HG03342 (cell line): Measurements from ENCODE around the gene IPO9.
A peak's percentile ranks its signal among the peaks of the same experiment; 100 is the strongest.

Experiments
- ATAC-seq: cut with Tn5 transposase; IDR thresholded peaks from one replicate; pipeline ENCODE4 v1.9.1; 2021; ENCODE audit warnings: mild to moderate bottlenecking, moderate library complexity; ENCODE audit not compliant: unreplicated experiment

IPO9 gene

DNA sequence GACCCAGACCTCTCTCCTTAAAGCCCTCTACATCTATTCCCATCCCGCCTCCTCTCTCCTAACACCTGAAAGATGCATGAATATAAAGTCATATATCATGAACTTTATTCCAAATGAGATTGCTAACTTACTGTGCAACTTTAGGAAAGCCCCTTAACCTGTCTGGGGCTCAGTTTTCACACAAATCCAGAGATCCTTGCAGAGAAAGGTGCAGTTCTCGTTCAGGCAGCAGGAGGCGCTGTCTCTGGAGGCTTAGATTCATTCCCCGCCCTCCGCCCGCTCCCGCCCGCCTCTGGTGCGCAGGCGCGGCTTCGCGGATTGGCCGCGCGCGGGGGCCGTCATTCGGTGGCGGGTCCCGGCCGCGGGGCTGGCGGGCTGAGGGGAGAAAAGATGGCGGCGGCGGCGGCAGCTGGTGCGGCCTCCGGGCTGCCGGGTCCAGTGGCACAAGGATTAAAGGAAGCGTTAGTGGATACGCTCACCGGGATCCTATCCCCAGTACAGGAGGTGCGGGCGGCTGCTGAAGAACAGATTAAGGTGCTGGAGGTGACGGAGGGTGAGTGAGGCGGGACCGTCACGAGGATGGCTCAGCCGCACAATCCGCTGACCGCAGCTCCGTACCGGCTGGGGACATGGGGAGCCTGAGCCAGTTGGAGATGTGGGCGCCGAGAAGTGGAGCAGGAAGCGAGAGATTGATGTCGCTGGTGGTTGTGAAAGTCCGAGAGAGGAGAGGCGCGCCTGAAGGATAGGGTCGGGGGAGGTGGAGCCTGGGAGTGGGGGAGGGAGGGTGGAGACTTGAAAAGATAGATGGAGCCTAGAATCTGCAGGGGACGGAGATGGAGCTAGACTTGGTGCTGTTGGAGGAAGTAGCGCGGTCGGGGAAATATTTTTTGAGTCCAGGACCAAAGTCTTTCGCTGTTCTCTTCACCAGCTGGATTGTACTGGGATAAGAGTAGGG, at the start of gene IPO9:
Gene IPO9, plus strand, starts transcription at position 338 of the 955 bp plus-strand sequence. Its CDS starts 53 bp downstream, at position 391.
- peak; percentile 86 for ATAC-seq

DNA sequence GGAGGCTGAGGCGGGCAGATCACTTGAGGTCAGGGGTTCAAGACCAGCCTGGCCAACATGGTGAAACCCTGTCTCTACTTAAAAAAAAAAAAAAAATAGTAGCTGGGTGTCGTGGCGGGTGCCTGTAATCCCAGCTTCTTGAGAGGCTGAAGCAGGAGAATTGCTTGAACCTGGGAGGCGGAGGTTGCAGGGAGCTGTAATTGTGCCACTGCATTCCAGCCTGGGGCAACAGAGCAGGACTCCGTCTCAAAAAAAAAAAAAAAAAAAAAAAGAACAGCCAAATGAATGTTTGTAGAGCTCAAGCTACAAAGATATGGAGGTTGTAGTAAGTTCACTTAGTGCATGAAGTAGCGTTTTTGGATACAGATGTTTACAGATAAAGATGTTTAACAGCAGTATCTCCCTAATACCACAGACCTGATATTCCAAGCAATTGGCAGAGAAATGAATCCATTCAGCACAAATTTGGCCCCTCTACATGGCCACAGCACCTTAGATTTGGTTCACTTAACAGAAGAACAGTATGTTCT, 49.5 kb upstream of the IPO9 start:
- ATAC-seq, result no peak

DNA sequence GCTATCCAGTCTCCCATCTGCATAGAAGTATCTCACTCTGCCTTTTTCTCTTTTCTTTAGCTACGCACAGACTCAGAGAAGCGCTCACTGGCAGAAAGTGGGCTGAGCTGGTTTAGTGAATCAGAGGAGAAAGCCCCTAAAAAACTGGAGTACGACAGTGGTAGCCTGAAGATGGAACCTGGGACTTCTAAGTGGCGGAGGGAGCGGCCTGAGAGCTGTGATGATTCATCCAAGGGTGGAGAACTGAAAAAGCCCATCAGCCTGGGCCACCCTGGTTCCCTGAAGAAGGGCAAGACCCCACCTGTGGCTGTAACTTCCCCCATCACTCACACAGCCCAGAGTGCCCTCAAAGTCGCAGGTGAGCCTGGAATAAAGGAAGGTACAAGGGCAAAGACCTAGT, 48.0 kb upstream of the IPO9 start:
- no peak for ATAC-seq

DNA sequence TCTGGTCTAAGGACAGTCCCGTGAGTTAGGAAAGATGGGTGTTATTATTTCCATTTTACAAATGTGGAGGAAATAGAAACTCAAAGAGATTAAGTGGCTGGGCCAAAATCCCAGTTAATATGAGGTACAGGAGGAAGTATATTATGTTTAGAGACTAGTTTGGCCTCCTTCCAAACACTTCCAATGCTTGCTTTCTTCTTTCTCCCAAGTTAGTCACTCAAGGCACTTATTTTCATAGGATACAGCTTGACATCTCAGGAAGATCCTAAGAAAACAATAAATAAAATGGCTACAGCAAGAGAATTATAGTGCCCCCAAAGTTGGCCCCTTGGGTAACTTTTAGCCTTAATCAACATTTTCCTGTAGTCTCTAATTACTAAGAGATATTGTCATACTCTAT, 47.5 kb upstream of the IPO9 start:
- ATAC-seq, result no peak

DNA sequence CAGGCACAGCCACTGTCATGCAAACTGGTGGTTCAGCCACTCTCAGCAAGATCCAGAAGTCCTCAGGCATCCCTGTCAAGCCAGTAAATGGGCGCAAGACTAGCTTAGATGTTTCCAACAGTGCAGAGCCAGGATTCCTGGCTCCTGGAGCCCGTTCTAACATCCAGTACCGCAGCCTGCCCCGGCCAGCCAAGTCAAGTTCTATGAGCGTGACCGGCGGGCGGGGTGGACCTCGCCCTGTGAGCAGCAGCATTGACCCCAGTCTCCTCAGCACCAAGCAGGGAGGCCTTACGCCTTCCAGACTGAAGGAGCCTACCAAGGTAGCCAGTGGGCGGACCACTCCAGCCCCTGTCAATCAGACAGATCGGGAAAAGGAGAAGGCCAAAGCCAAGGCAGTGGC, 46.6 kb upstream of the IPO9 start:
- no peak for ATAC-seq

DNA sequence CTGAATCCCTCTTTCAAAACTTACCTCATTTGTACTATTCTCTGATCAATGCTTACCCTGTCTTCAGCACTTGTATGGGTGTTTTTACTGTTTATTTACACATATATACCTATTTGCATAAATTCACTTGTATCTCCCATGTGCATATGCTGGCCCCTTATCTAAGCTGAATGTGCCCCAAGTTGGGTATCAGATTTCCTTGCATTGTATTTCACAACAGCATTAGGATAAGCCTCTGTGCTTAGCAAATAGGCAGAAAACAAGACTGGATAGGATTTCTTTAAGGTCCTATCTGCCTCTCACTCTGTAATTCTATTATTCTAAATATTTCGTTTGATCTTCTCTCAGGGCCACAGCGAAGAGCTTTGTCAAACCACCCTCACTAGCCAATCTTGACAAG, 45.9 kb upstream of the IPO9 start:
- no peak for ATAC-seq

DNA sequence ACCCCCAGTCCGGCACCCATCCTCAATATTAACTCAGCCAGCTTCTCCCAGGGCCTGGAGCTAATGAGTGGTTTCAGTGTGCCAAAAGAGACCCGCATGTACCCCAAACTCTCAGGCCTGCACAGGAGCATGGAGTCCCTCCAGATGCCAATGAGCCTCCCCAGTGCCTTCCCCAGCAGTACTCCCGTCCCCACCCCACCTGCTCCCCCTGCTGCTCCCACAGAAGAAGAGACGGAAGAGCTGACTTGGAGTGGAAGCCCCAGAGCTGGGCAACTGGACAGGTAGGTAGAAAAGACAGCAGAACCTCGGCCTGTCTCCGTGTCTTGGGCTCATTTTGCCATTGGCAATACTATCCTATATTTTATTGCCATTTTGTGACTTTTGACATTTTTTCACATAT, 45.4 kb upstream of the IPO9 start:
- ATAC-seq, result no peak

DNA sequence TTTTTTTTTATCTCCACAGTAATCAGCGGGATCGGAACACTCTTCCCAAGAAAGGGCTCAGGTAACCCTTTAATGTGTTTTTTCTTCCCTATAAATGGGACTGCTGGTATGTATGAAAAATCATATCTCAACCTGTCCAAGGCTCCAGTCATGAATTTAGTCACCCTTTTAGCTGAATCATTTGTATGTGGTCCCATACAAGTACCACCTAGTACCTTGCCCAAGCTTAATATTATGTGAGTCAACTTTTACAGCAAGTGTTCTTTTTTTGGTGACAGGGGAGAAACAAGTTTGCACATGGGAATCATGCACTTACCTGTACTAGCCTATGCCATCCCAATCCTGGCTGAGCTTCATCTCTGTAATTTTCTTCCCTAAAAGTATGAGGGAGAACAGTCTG, 43.7 kb upstream of the IPO9 start:
- ATAC-seq, result no peak

DNA sequence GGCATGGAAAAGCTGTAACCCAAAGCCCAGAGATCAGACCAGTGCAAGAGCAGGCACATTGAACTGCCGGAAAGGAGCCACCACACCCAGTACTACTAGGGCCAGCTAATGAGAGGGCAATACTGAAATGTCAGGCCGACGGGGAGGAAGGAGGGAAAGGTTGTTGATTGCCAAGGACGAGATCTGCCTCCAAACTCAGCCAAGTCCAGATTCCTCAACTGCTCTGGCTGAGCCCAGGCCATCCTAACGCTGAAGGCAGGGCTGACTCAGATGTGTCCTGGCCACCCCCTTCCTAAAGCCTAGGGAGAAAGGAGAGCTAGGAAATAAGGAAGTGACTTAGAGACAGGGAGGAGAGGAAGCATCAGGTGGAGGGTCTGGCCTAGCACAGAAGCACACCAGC, 42.1 kb upstream of the IPO9 start:
- no peak for ATAC-seq

DNA sequence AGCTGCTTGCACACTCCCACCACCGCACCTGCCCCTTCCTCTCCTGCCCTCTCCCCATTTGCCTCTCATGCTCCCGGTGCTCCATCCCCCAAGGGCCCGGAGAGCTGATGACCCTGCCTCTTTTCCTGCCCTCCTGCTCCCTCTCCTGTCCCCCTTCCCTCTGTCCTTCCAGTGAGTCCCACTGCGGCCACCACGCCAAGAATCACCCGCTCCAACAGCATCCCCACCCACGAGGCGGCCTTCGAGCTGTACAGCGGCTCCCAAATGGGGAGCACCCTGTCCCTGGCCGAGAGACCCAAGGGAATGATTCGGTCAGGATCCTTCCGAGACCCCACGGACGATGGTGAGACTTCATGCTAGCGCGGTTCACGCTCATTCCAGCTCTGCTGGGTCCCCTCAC, 40.7 kb upstream of the IPO9 start:
- ATAC-seq, result no peak

DNA sequence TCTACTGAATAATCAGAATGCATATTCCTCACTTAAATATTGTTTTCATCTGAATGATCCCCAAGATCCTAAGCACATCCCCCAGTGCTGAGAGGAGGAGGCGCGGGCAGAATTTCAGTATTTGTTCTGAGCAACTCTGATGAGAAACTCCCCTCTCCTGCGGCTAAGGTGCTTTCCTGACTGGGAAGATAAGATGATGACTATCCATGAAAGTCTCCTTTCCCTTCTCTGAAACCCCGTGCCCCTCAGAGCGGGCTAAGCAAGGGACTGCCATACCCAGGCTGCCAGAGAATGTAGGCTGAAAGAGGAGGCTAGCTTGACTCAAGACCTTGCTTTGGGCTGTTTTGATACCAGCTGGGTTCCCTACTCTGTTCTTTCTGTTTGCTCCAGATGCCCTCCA, 39.7 kb upstream of the IPO9 start:
- ATAC-seq, result no peak

DNA sequence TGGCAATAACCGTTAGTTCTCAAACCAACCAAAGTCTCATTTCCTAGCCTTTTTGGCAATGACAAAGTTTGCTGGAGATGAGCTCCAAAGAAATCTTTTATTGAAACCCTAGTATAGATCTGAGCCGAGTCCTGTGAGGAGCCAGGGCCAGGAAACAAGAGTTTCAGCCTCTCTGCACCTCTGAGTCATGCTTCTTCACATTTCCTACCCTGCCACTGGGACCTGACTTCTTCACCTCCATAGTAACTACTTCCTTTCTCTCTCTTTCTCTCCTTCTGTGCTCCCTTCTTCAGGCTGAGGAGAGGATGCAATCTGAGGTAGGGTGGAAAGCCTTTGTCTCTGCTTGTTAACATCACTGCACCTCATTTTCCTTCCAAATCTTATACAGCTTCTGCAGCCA, 38.7 kb upstream of the IPO9 start:
- ATAC-seq, result no peak

DNA sequence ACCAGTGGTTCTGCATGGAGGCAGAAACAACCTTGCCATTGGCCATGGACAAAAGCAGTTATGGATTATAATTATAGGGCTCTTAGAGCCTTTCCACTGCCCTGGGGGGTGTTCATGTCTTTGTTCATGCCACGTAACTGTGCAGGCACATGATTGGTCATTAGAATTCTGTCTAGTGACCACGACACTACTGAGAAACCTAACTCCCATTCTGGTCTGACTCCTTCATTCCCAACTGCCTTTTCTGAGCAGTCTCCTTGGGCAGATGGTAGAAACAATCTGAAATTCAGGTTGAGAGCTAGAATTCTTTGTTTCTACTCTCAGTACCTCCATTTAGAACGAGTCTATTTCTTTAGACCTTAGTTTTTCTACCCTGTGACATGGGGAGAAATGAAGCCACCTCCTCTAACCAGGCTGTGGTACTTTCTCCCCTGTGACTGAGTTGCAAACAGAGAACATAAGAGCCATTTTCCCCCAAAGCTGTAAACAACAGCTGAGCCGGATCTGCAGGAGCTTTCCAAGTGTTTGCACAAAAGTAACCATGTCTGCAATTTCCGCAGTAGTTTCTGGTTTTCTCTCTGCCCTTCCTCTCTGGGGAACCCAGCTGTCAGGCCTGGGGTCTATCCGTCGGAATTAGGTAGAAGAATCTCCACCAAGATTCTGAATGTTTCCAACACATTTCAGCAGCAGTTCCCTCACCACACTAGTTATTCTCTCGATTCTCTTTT, 37.7 kb upstream of the IPO9 start:
- ATAC-seq, result no peak

DNA sequence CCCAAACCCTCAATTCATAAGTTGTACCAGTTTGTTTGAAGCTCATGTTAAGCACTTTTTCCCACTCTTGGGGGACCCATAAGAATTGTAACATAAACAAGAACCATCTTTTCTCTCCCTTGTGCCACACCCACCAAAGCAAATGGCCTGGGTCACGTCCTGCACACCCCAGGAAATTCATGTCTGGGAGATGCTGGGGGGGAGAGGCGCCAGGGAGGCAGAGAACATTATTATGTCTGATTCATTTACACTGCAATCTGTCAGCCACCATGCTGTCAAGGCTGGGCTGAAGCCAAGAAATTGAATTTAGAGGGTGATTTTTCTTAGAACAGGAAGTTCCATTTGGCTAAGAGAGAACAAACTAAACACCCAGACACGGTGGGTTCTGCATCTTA, 37.2 kb upstream of the IPO9 start:
- no peak for ATAC-seq

DNA sequence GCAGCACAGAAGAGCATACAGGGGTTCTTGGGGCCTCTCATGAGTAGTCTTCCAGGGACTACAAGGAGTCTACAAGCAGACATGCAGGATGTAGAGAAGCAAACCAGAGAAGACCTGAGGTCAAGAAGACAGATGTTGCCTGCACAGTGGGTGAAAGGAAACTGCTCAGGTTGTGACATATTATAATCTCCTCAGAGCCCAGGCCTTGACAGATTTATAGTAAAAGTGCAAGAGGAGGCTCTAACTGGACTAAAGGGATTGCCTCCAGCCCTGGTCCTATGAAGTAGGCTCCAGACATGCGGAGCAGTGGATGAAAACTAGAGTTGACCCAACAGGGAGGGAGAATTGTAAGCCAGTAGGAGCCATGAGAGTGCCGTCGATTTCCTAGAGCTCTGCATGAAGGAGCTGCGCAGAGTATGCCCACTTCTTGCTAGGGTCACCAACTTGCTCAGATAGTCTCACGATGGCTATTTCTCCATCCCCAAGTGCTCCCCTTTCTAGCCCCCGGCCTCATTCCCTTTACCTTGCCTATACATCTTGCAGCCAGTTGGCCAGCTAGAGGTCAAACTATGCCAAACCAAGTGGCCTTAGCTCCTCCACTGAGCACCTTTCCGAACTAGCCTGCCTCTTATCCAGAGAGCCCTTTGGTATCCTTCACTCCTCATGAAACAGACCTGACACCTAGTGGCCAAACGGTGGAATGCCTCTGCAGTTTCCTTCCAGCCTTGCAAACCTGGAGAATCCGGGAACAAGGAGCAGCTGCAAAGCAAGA, 36.2 kb upstream of the IPO9 start:
- no peak for ATAC-seq

DNA sequence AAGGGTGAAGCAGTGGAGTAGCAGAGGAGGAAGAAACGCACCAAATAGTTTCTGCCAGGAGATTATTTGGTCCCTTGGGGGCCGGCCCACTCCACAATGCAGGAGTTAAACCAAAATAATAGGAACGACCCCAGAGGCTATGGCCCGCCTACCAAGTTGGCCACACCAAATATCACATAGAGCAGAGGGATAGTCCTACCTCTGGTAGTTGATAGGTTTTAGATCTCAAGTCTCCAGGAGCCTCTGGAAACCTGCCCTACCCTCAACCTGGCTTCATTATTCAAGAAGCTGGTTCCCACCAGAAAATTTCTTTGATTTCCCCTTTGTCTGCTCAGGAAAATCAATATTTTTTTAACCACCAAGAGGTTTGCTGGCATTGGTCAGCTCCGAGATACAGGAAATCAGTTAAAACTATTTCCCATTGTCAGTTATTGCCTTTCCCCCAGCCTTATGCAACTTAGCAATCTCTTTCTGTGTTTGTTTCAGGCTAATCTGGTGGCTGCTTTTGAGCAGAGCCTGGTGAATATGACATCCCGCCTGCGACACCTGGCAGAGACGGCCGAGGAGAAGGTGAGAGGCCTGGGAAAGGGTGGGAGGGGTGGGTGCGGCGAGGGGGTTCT, 35.5 kb upstream of the IPO9 start:
- no peak for ATAC-seq

DNA sequence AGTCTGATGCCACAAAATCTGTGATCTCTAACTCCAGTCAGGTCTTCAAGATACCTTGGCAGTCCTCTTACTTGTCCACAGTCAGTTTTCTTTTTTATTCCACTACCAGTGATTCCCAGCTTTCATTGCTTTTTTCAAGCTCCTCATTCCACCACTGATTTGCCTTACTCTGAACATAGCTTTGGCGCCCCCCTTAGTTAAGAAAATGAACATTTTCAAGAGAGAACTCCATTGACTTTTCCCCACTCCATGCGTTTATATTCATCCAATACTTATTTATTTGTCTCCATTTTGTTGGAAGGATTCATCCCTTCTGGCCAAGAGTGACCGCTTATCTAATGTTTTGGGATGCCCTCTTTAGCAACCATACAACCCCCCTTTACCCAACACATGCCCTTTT, 33.9 kb upstream of the IPO9 start:
- ATAC-seq, result no peak

DNA sequence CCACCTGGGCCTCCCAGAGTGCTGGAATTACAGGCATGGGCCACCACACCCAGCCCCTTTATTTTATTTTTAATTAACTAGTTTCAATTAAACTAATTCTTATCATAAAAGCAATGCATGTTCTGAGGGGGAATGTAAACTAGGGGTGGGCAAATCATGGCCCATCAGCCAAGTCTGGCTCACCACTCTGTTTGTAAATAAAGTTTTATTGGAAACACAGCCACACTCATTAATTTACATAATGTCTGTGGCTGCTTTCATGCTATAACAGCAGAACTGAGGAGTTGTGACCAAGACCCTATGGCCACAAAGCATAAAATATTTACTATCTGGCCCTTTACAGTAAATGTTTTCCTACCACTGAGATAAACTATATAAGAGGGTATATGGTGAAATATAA, 28.7 kb upstream of the IPO9 start:
- ATAC-seq, result no peak

DNA sequence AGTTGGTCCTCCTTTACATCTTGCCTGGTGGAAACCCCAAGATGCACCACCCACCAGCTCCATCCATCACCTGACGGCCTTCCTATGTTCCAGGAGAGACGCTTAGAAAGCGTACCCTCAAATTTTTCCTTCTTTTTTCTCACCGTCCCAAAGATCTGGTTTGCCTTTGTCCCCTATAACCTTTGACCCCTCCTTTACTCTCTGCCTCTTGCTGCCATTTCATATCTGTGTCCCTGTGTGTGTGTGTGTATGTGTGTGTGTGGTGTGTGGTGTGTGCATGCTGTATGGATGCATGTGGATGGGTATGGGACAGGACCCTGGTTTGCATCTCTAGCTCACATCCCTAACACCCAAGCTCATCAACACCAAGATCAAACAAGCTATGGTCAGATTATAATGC, 22.2 kb upstream of the IPO9 start:
- ATAC-seq, result no peak

DNA sequence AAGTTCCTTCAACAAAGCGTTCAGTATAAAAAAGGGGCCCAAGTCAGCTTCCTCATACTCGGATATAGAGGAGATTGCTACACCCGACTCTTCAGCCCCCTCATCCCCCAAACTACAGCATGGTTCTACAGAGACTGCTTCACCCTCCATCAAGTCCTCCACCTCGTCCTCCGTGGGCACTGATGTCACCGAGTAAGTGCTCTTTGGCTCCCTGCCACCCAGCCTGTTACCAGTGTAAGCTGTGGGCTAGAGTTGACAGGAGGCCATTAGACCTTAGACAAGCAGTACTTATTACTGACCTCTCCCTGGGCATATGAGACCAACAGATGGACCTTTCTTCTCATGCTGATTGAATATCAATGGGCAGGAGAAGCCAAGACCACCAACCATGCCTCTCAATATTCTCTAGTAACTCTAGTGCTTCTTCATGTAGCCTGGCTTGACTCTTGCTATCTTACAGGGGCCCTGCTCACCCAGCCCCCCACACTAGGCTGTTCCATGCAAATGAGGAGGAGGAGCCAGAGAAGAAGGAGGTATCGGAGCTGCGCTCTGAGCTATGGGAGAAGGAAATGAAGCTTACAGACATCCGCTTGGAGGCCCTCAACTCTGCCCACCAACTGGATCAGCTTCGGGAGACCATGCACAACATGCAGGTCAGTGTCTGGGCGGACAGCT, 20.9 kb upstream of the IPO9 start:
- no peak for ATAC-seq
